Breast epithelium (tissue), 4 donors: ENCODE results near the gene MDGA2. TPM values are rescaled to one million over a fixed set of nuclear protein-coding genes. Genes with fewer than 3 reads are reported as not detected.

ENCODE experiments used
- DNase-seq, 2 donors: peaks; one replicate each; pipeline ENCODE4 v3.0.0-alpha.2; 2019; ENCODE audit warnings: low spot score in 2 of 2
- H3K27ac ChIP-seq, 2 donors: fragments of 200-600 bp; sonication (generic) in 1 of 2; one replicate each; pipeline ENCODE4 v1.5.1; 2016 to 2019; ENCODE audit warnings: mild to moderate bottlenecking in 1 of 2
- H3K27me3 ChIP-seq, 2 donors: fragments of 200-600 bp; sonication (generic) in 1 of 2; one replicate each; pipeline versions ENCODE4 v1.5.1 to v1.6.0; 2017 to 2019; ENCODE audit warnings: control low read depth in 1 of 2, mild to moderate bottlenecking in 1 of 2
- H3K36me3 ChIP-seq: fragments of 200-600 bp; one replicate; pipeline ENCODE4 v1.5.1; 2019
- H3K4me1 ChIP-seq, 2 donors: fragments of 200-600 bp; sonication (generic); one replicate each; pipeline ENCODE4 v1.5.1; 2016 to 2019; ENCODE audit warnings: control low read depth in 1 of 2
- H3K4me3 ChIP-seq, 3 donors: fragments of 200-600 bp; sonication (generic); 1 replicate in 2 of 3; 2 replicates in 1 of 3; pipeline ENCODE4 v1.5.1; 2016 to 2019; ENCODE audit warnings: mild to moderate bottlenecking in 3 of 3, moderate library complexity in 2 of 3
- H3K9me3 ChIP-seq, 2 donors: fragments of 200-600 bp; sonication (generic) in 1 of 2; one replicate each; pipeline ENCODE4 v1.5.1; 2016 to 2019; ENCODE audit warnings: control low read depth in 1 of 2
- CTCF ChIP-seq, 3 donors: fragments of 450-650 bp; IDR thresholded peaks; one replicate each; pipeline ENCODE4 v1.5.1; 2016 to 2017; ENCODE audit warnings: antibody characterized with exemption in 3 of 3, mild to moderate bottlenecking in 3 of 3, moderate library complexity in 3 of 3
- POLR2A ChIP-seq: fragments of 450-650 bp; IDR thresholded peaks from one replicate; pipeline ENCODE4 v1.6.1; 2016; ENCODE audit warnings: antibody characterized with exemption, mild to moderate bottlenecking, moderate library complexity
- POLR2AphosphoS5 ChIP-seq, 3 donors: sonication (generic); formaldehyde crosslinking; IDR thresholded peaks; one replicate each; pipeline ENCODE4 v1.6.1; 2017; ENCODE audit warnings: antibody characterized with exemption in 3 of 3
- intact Hi-C: fragments of 100-400 bp; cut with DNase I; formaldehyde crosslinking; loops from one replicate; pipeline ENCODE4 v1.15.1; 2023; ENCODE audit warnings: low total_unique reads
- total RNA-seq, 3 donors: library from RNA; depleted of rRNA; stranded (reverse); fragments of >200 nt; gene quantifications; one replicate each; pipeline ENCODE4 v1.1.0, GENCODE V29; 2016

MDGA2 gene
- total RNA-seq, 3 donors from 2014 or later = not detected

GRCh38 chr14:47447076-47447475 lies 228.3 kb downstream of the MDGA2 start:
- intact Hi-C loops = no loop called here
- Histone ChIP-seq H3K4me1 (no peaks in the 10 kb centered on the region), H3K27ac (no peak overlapping the region), H3K36me3 (no peaks in the 10 kb centered on the region), H3K9me3 (no peaks in the 10 kb centered on the region), H3K27me3 (no peaks in the 10 kb centered on the region), H3K4me3 (no peak overlapping the region)
- no peak for DNase-seq
- TF ChIP-seq POLR2AphosphoS5 (IDR thresholded peaks at IDR 0.05) (no peak), CTCF (IDR thresholded peaks at IDR 0.05) (no peak), POLR2A (no peak)

- H3K27ac ChIP-seq = no peak overlapping the region
- TF ChIP-seq CTCF (IDR thresholded peaks at IDR 0.05) (no peak), POLR2AphosphoS5 (IDR thresholded peaks at IDR 0.05) (no peak), POLR2A (no peak)
- H3K9me3 ChIP-seq = no peaks in the 10 kb centered on the region
- no peaks in the 10 kb centered on the region for H3K36me3 ChIP-seq
- no peaks in the 10 kb centered on the region for H3K4me1 ChIP-seq
- no peaks in the 10 kb centered on the region for H3K27me3 ChIP-seq
- DNase-seq = no peak
- no peak overlapping the region for H3K4me3 ChIP-seq
- intact Hi-C loops = no loop called here
Observed at GRCh38 chr14:47442211-47442610, 233.2 kb downstream of the MDGA2 start.

- intact Hi-C loops = no loop called here
- no peak for DNase-seq
- Histone ChIP-seq H3K4me3 (no peak overlapping the region), H3K9me3 (no peaks in the 10 kb centered on the region), H3K4me1 (no peaks in the 10 kb centered on the region), H3K27ac (no peak overlapping the region), H3K36me3 (no peaks in the 10 kb centered on the region), H3K27me3 (no peaks in the 10 kb centered on the region)
- no peak for TF ChIP-seq POLR2AphosphoS5 (IDR thresholded peaks at IDR 0.05)
- TF ChIP-seq CTCF (IDR thresholded peaks at IDR 0.05) = no peak
- TF ChIP-seq POLR2A = no peak
Observed at GRCh38 chr14:47439953-47440352, 235.5 kb downstream of the MDGA2 start.

GRCh38 chr14:47438650-47439140 lies 236.7 kb downstream of the MDGA2 start:
- Histone ChIP-seq H3K9me3 (no peaks in the 10 kb centered on the region), H3K4me3 (no peak overlapping the region), H3K27me3 (no peaks in the 10 kb centered on the region), H3K27ac (no peak overlapping the region), H3K4me1 (no peaks in the 10 kb centered on the region), H3K36me3 (no peaks in the 10 kb centered on the region)
- intact Hi-C loops = no loop called here
- TF ChIP-seq CTCF (IDR thresholded peaks at IDR 0.05) = no peak
- no peak for TF ChIP-seq POLR2AphosphoS5 (IDR thresholded peaks at IDR 0.05)
- TF ChIP-seq POLR2A = no peak
- DNase-seq = no peak

- H3K27ac ChIP-seq = no peak overlapping the region
- no peaks in the 10 kb centered on the region for H3K36me3 ChIP-seq
- H3K4me3 ChIP-seq = no peak overlapping the region
- intact Hi-C loops = no loop called here
- H3K9me3 ChIP-seq = no peaks in the 10 kb centered on the region
- DNase-seq = no peak
- H3K27me3 ChIP-seq = no peaks in the 10 kb centered on the region
- no peaks in the 10 kb centered on the region for H3K4me1 ChIP-seq
- TF ChIP-seq CTCF (IDR thresholded peaks at IDR 0.05) (no peak), POLR2AphosphoS5 (IDR thresholded peaks at IDR 0.05) (no peak), POLR2A (no peak)
Observed at GRCh38 chr14:47435331-47435965, 240.0 kb downstream of the MDGA2 start.
